ENCODE results near the gene GMEB1.
A peak's percentile ranks its signal among the peaks of the same experiment; 100 is the strongest.

The GMEB1 gene

DNA sequence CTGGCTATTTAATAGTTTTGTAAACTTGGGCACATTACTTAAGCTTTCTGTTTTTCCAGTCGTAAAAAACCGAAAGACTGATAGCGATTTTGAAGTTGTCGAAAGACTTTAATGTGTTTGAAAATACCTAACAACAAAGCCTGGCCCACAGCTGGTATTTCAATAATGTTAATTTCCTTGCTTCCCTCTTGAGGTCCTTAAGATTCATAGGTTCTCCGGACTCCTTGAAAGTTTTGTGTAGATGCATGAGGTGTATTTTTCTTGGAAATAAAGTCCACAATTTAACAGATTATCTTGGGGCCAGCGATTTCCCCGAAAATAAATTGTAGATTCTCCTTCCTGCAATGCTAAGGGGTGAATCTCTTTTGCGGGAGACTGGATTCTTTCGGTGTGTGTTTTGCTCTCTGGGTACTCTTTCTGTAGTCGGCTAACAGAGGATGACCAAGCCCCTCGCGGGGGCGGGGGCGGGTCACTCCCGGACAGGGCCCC, 67.4 kb downstream of the GMEB1 start:
- TF ChIP-seq, protein P1, sequence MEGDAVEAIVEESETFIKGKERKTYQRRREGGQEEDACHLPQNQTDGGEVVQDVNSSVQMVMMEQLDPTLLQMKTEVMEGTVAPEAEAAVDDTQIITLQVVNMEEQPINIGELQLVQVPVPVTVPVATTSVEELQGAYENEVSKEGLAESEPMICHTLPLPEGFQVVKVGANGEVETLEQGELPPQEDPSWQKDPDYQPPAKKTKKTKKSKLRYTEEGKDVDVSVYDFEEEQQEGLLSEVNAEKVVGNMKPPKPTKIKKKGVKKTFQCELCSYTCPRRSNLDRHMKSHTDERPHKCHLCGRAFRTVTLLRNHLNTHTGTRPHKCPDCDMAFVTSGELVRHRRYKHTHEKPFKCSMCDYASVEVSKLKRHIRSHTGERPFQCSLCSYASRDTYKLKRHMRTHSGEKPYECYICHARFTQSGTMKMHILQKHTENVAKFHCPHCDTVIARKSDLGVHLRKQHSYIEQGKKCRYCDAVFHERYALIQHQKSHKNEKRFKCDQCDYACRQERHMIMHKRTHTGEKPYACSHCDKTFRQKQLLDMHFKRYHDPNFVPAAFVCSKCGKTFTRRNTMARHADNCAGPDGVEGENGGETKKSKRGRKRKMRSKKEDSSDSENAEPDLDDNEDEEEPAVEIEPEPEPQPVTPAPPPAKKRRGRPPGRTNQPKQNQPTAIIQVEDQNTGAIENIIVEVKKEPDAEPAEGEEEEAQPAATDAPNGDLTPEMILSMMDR (IDR thresholded peaks at IDR 0.05; ENCODE audit: low read depth, low read length, missing control alignments), result no peak
- DNase-seq, result no peak
- in situ Hi-C loops (cut with HindIII; ENCODE audit: low pct_ligation_motif_present, low sequenced_read_pairs), result no loop called here
- peak overlapping the region; percentile 79 for H3K27ac ChIP-seq
- peaks cover 27% of the 10 kb centered on the region for H3K36me3 ChIP-seq (replicated peaks)
- H3K27me3 ChIP-seq (replicated peaks), result no peaks in the 10 kb centered on the region
- peak overlapping the region; percentile 62 for H3K4me3 ChIP-seq (ENCODE audit: low read depth, low read length)

DNA sequence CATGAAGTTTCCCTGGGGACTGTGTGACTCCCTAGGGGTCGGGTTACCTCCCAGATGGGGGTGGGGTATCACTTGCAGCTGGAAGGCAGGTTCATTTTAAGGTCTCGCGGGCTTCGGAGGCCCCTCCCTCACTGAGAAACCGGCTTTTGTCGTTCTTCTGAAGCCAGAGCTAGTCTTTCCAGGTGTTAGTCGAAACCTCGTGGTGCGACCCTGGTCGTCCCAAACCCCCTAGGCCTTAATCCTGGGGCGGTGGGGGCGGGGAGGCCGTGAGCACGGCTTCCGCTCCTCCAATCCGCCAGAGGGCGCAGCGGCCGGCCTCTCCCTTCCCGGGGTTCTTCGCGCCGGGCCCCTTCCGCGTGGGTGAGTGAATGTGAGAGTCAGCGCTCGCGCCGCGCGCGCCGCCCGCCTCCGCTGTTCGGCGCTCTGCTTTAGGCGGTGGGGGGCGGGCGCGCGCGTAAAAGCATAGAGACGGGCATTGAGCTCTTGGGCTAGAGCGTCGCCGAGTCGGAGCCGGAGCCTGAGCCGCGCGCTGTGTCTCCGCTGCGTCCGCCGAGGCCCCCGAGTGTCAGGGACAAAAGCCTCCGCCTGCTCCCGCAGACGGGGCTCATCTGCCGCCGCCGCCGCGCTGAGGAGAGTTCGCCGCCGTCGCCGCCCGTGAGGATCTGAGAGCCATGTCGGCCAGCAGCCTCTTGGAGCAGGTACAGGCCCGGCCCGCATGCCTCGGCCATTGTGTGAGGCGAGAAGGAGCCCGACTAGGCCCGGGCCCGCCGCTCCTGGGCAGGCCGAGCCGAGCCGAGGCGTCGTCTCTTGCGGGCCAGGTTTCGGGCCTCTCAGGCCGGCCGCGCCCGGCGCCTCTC, 68.1 kb downstream of the GMEB1 start, which contains the start of gene YTHDF2:
Gene YTHDF2, plus strand, starts transcription at position 491 of the 857 bp plus-strand sequence. Its CDS starts 181 bp downstream, at position 672.
- in situ Hi-C loops (cut with HindIII; ENCODE audit: low pct_ligation_motif_present, low sequenced_read_pairs), result no loop called here
- DNase-seq, result peak; percentile 93
- Histone ChIP-seq H3K27ac (peak within 1 kb of the TSS; percentile 79), H3K27me3 (replicated peaks) (no peaks in the 10 kb centered on the region), H3K36me3 (replicated peaks) (peaks cover 32% of the 10 kb centered on the region), H3K4me3 (ENCODE audit: low read depth, low read length) (peak within 1 kb of the TSS; percentile 92)
- TF ChIP-seq, protein P1 (IDR thresholded peaks at IDR 0.05; ENCODE audit: low read depth, low read length, missing control alignments), result peak; percentile 84

DNA sequence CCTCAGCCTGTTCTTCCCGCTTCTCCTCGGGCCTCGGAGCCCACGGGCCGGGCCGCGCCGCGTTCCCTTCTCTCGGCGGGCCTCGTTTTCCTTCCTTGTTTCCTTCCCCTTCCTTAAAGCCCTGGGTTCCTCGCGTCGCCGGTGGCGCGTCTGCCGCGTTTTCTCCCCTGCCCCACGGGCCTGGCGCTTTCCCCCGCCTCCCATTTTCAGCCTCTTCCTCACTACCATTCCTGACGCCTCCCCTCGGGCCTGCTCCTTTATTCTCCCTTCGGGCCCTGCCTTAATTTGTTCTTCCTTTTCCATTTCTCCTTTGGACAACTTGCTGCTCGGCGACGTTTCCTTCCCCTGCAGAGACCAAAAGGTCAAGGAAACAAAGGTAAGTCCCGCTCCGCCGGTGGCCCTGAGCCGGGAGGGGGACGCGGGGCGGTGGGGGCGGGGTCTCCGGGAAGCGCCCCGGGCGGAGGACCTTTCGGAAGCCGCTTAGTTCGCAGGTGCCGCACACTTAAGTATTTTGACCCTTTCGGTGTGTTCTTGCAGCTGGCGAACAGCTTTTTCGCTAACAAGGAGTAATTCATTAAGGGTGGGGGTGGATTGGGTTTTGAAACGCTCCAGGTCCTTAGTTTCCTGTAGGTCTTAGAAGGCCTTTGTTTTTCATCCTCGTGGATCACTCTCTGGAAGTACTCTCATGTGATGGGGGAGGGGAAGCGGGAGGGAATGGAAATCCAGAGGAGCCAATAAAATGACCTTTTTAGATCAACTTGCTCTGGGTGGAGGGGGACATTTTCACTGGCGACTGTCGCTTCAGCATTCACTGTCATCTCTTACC, 68.9 kb downstream of the GMEB1 start:
- in situ Hi-C loops (cut with HindIII; ENCODE audit: low pct_ligation_motif_present, low sequenced_read_pairs), result no loop called here
- H3K27ac ChIP-seq, result peak overlapping the region; percentile 79
- H3K36me3 ChIP-seq (replicated peaks), result peaks cover 39% of the 10 kb centered on the region
- H3K4me3 ChIP-seq (ENCODE audit: low read depth, low read length), result peak overlapping the region; percentile 92
- TF ChIP-seq, protein P1 (IDR thresholded peaks at IDR 0.05; ENCODE audit: low read depth, low read length, missing control alignments), result no peak
- peak; percentile 40 for DNase-seq
- no peaks in the 10 kb centered on the region for H3K27me3 ChIP-seq (replicated peaks)

DNA sequence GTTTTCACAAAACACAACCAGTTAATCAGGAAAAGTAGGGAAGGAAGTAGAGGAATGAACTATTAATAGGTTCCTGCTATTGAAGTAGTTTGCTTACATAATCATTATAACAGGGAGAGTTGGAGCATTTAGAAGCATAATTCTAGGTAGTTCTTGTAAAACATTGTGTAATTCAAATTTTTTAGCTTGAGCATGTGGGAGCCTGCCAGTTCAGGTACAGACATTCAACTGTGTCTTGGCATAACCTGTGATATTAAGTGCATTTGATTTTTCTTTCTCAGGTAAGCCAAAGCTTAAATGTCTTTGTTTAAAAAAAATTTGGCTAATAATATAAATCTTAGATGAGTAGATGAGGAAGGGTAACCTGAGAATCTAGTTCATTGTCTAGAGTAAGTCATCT, 71.5 kb downstream of the GMEB1 start:
- Histone ChIP-seq H3K36me3 (replicated peaks) (peaks cover 62% of the 10 kb centered on the region), H3K27me3 (replicated peaks) (no peaks in the 10 kb centered on the region), H3K27ac (no peak overlapping the region), H3K4me3 (ENCODE audit: low read depth, low read length) (no peak overlapping the region)
- no peak for DNase-seq
- in situ Hi-C loops (cut with HindIII; ENCODE audit: low pct_ligation_motif_present, low sequenced_read_pairs), result no loop called here
- TF ChIP-seq, protein P1 (IDR thresholded peaks at IDR 0.05; ENCODE audit: low read depth, low read length, missing control alignments), result no peak

DNA sequence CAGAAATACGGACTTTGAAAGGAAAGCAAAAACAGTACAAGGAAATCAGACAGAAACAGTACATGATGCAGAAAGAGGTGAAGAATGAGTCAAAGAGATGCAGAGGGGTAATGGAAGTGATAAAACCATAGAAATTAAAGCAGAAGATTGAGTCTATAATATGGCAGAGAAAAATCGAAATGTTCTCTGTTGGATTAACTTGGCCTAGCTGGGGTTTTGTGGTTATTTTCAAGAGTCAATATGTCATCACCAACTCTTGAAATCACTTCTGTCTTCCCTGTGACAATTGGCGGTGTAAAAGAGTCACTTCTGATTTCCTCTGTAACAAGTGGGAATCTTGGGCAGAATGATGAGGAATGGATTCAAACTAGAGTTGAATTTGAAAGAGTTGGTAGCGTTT, 75.6 kb downstream of the GMEB1 start:
- Histone ChIP-seq H3K27me3 (replicated peaks) (no peaks in the 10 kb centered on the region), H3K27ac (no peak overlapping the region), H3K36me3 (replicated peaks) (peaks cover 62% of the 10 kb centered on the region), H3K4me3 (ENCODE audit: low read depth, low read length) (no peak overlapping the region)
- TF ChIP-seq, protein P1 (IDR thresholded peaks at IDR 0.05; ENCODE audit: low read depth, low read length, missing control alignments), result no peak
- in situ Hi-C loops (cut with HindIII; ENCODE audit: low pct_ligation_motif_present, low sequenced_read_pairs), result no loop called here
- no peak for DNase-seq
